ENCODE data around the gene DDX56.

The DDX56 gene

GRCh38 chr7:44566680-44567079, 7.0 kb downstream of the DDX56 start:
- Histone ChIP-seq H3K27me3 (ENCODE audit: insufficient read depth, poor library complexity, severe bottlenecking) (no peaks in the 10 kb centered on the region), H3K9me3 (ENCODE audit: severe bottlenecking) (no peaks in the 10 kb centered on the region), H3K4me1 (ENCODE audit: insufficient read depth, poor library complexity, severe bottlenecking) (peaks cover 6% of the 10 kb centered on the region), H3K36me3 (ENCODE audit: low read depth) (peaks cover 73% of the 10 kb centered on the region), H3K27ac (ENCODE audit: poor library complexity, severe bottlenecking) (no peak overlapping the region), H3K4me3 (ENCODE audit: severe bottlenecking) (no peak overlapping the region)
- DNase-seq (ENCODE audit: low spot score): no peak
- TF ChIP-seq CTCF (IDR thresholded peaks at IDR 0.05; ENCODE audit: poor library complexity, severe bottlenecking): no peak
- no peak for ATAC-seq (ENCODE audit: low read depth)

- H3K36me3 ChIP-seq (ENCODE audit: low read depth): peaks cover 65% of the 10 kb centered on the region
- peak; percentile 64 for TF ChIP-seq CTCF (IDR thresholded peaks at IDR 0.05; ENCODE audit: poor library complexity, severe bottlenecking)
- H3K9me3 ChIP-seq (ENCODE audit: severe bottlenecking): no peaks in the 10 kb centered on the region
- no peak overlapping the region for H3K27ac ChIP-seq (ENCODE audit: poor library complexity, severe bottlenecking)
- DNase-seq (ENCODE audit: low spot score) (no peak), ATAC-seq (ENCODE audit: low read depth) (peak; percentile 53)
- H3K27me3 ChIP-seq (ENCODE audit: insufficient read depth, poor library complexity, severe bottlenecking): no peaks in the 10 kb centered on the region
- H3K4me1 ChIP-seq (ENCODE audit: insufficient read depth, poor library complexity, severe bottlenecking): peaks cover 6% of the 10 kb centered on the region
- H3K4me3 ChIP-seq (ENCODE audit: severe bottlenecking): no peak overlapping the region
These were observed 7.7 kb downstream of the DDX56 start for GRCh38 chr7:44565795-44566559.

- Histone ChIP-seq H3K27me3 (ENCODE audit: insufficient read depth, poor library complexity, severe bottlenecking) (no peaks in the 10 kb centered on the region), H3K4me3 (ENCODE audit: severe bottlenecking) (no peak overlapping the region), H3K27ac (ENCODE audit: poor library complexity, severe bottlenecking) (no peak overlapping the region), H3K36me3 (ENCODE audit: low read depth) (peaks cover 58% of the 10 kb centered on the region), H3K4me1 (ENCODE audit: insufficient read depth, poor library complexity, severe bottlenecking) (peaks cover 6% of the 10 kb centered on the region), H3K9me3 (ENCODE audit: severe bottlenecking) (no peaks in the 10 kb centered on the region)
- DNase-seq (ENCODE audit: low spot score): no peak
- peak; percentile 95 for TF ChIP-seq CTCF (IDR thresholded peaks at IDR 0.05; ENCODE audit: poor library complexity, severe bottlenecking)
- peak; percentile 71 for ATAC-seq (ENCODE audit: low read depth)
These were observed 8.5 kb downstream of the DDX56 start for GRCh38 chr7:44565097-44565794.

- no peak for ATAC-seq (ENCODE audit: low read depth)
- H3K36me3 ChIP-seq (ENCODE audit: low read depth): peaks cover 52% of the 10 kb centered on the region
These were observed 9.1 kb downstream of the DDX56 start for GRCh38 chr7:44564606-44565005.

More at GRCh38 chr7:44564606-44565005, 9.1 kb downstream of the DDX56 start:
- no peak overlapping the region for H3K4me3 ChIP-seq (ENCODE audit: severe bottlenecking)
- H3K27ac ChIP-seq (ENCODE audit: poor library complexity, severe bottlenecking): no peak overlapping the region
- no peaks in the 10 kb centered on the region for H3K27me3 ChIP-seq (ENCODE audit: insufficient read depth, poor library complexity, severe bottlenecking)
- no peak for DNase-seq (ENCODE audit: low spot score)
- no peak for TF ChIP-seq CTCF (IDR thresholded peaks at IDR 0.05; ENCODE audit: poor library complexity, severe bottlenecking)
- no peaks in the 10 kb centered on the region for H3K9me3 ChIP-seq (ENCODE audit: severe bottlenecking)
- H3K4me1 ChIP-seq (ENCODE audit: insufficient read depth, poor library complexity, severe bottlenecking): peaks cover 6% of the 10 kb centered on the region

All from RWPE2 (cell line).